Rectal smooth muscle tissue (tissue), 1 donor: ENCODE measurements around the gene MACROD2.

Experiments
- H3K27ac ChIP-seq: one replicate; pipeline ENCODE4 v1.7.0; 2013; ENCODE audit warnings: low read depth, low read length, inconsistent platforms
- H3K27me3 ChIP-seq: one replicate; pipeline ENCODE4 v1.7.0; 2013; ENCODE audit warnings: low read length; ENCODE audit not compliant: control insufficient read depth, insufficient read depth
- H3K36me3 ChIP-seq: one replicate; pipeline ENCODE4 v1.7.0; 2013; ENCODE audit warnings: low read length; ENCODE audit not compliant: control insufficient read depth, insufficient read depth
- H3K4me1 ChIP-seq: one replicate; pipeline ENCODE4 v1.7.0; 2013; ENCODE audit warnings: low read length; ENCODE audit not compliant: control insufficient read depth, insufficient read depth
- H3K4me3 ChIP-seq: one replicate; pipeline ENCODE4 v1.7.0; 2013; ENCODE audit warnings: low read length
- H3K9ac ChIP-seq: one replicate; pipeline ENCODE4 v1.7.0; 2013; ENCODE audit warnings: low read length

MACROD2 gene

DNA sequence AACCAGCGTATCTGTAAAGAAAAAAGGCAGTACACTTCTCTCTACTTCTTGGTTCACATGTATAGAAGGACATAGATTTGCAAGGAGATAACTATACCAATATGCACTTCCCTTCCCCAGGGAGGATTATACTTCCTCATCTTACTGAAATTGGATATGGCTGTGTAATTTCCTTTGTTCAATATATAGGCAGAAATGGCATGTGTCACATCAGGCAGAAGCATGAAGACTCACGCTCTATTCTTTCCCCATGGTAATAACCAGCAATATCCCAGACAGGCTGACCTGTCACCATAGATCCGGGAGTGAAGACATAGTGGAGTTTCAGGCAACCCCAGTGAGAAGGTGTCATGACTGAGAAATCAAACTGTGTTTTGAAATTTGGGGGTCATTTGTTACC is 2059.7 kb downstream of the MACROD2 start:
- Histone ChIP-seq H3K4me3 (no peak overlapping the region), H3K27ac (no peak overlapping the region), H3K36me3 (no peaks in the 10 kb centered on the region), H3K27me3 (no peaks in the 10 kb centered on the region), H3K4me1 (no peaks in the 10 kb centered on the region), H3K9ac (no peak overlapping the region)

DNA sequence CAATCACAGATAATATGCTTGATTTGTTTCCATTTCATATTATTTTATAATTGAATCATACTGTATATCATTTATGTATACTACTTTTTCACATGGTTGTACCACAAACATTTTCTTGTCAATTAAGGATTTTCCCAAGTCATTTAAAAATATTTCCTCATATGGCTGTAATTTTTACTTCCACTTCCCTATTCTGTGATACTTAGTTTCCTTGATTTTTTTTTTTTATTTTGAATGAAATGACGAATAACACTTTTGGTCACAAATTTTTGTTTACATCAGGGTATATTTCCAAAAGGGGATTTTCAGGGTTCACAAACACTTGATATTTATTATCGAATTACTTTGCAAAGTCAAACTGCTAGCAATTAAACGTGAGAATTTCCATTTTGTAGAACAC is 2062.3 kb downstream of the MACROD2 start:
- H3K36me3 ChIP-seq, result no peaks in the 10 kb centered on the region
- H3K4me3 ChIP-seq, result no peak overlapping the region
- H3K4me1 ChIP-seq, result no peaks in the 10 kb centered on the region
- H3K27me3 ChIP-seq, result no peaks in the 10 kb centered on the region
- no peak overlapping the region for H3K9ac ChIP-seq
- H3K27ac ChIP-seq, result no peak overlapping the region

DNA sequence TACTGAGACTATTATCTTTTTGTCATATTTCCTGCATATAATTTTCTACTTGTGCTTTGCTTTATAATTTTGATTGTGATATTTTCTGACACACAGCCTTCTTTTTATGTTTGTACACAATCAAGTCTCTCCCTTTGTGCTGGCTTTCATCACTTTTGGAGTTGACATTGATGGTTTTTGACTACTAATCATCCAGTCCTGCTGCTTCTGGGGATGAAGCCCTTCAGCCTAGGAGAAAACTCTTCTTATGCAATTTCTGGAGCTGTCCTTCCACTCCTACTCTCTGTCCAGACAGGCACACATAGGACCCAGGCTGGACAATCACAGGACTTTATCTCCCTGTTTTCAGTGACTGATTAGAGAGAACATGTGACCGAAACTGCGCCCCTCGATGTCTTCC is 2063.0 kb downstream of the MACROD2 start:
- Histone ChIP-seq H3K36me3 (no peaks in the 10 kb centered on the region), H3K27ac (no peak overlapping the region), H3K4me1 (no peaks in the 10 kb centered on the region), H3K4me3 (no peak overlapping the region), H3K9ac (no peak overlapping the region), H3K27me3 (no peaks in the 10 kb centered on the region)

DNA sequence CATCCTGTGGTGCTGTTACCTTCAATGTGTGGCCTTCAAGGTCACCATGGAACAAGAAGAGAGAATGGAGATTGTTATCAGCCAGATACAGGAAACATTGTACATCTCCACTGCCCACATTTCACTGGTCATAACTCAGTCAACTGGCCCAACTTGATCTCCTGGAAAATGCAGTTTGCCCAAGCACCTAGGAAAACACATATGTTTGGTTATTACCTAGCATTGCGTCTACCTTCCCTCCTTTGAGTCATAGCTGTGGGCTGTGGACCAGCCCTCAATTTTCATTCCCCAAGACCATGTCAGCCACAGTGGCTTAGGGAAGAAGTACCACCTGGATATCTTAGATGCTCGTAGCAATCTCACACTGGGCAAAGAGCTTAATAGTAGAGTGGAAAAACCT is 2064.5 kb downstream of the MACROD2 start:
- Histone ChIP-seq H3K4me1 (no peaks in the 10 kb centered on the region), H3K9ac (no peak overlapping the region), H3K27ac (no peak overlapping the region), H3K36me3 (no peaks in the 10 kb centered on the region), H3K27me3 (no peaks in the 10 kb centered on the region), H3K4me3 (no peak overlapping the region)

DNA sequence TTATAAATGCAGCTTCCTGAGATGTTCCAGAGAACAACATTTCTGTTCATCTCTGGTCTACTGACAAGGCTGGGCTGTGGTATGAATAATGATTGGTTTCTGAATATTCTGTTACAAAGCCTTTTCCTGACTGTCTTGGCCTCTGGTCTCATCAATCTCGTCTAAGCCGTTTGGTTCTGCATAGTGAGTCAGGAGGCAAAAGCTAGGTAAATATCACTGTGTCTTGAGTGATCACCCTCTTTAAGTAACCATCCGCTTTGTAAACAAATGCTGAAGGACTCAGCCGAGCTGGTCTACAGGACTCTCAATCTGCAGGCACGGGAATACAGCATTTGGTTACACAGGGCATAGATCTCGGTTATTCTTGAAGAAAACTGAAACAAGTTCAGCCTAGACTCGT is 2066.0 kb downstream of the MACROD2 start:
- Histone ChIP-seq H3K9ac (no peak overlapping the region), H3K36me3 (no peaks in the 10 kb centered on the region), H3K4me1 (no peaks in the 10 kb centered on the region), H3K27me3 (no peaks in the 10 kb centered on the region), H3K4me3 (no peak overlapping the region), H3K27ac (no peak overlapping the region)

DNA sequence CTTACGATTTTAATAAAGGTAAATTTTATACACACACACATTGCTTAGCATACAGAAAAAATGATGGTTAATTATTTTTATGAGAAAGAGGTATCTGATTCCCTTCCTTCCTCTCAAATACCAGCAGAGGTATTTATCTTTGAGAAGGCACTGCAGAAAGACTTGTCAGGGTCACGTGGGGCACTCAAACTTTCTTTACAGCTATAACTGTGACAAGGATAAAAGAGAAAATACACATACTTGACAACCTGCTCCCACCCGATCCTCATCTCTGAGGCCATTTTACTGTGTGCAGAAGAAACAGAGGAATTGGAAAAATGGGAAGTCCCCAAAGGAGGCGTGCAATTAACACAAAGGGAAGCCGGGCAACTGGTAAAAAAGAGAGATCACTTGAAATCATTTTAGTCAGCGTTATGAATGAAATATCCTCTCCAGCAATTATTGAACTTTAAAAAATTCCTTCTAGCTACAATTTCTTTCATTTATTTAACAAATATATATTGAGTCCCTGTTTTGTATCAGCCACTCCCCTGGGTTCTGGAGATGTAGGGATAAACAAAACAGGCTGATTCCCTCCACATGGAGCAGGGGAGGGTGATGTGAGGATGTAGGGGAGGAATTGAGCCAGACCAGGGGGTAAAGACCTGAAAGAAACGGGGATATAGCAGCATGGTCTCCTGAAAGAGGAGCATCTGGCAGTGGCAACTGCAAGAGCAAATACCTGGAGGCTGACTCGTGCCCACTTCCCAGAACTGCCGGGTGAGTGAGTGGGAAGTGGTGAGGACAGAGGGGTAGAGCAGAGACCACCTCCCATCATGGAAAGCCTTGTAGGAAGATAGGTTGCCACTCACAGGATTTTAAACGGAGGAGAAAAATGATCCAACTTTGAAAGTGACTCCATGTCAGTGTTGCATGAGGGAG is 2067.6 kb downstream of the MACROD2 start:
- Histone ChIP-seq H3K36me3 (no peaks in the 10 kb centered on the region), H3K27ac (no peak overlapping the region), H3K4me1 (no peaks in the 10 kb centered on the region)

DNA sequence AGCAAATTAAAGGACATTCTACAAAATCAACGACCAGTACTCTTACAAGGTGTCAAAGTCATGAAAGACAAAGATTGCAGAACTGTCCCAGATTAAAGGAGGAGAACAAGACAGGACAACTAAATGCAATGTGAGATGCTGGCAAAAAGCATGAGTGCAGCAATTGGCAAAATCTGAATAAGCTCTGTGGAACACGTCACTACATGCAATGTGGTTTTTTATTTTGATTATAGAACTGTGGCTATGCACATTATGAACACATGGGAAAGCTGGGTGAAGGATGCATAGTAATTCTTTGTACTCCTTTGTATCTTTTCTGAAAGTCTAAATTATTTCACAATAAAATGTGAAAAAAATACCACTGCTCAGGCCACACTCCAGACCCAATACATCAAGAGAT is 2068.6 kb downstream of the MACROD2 start:
- H3K4me1 ChIP-seq, result no peaks in the 10 kb centered on the region
- H3K9ac ChIP-seq, result no peak overlapping the region
- no peaks in the 10 kb centered on the region for H3K27me3 ChIP-seq
- H3K4me3 ChIP-seq, result no peak overlapping the region
- no peak overlapping the region for H3K27ac ChIP-seq
- no peaks in the 10 kb centered on the region for H3K36me3 ChIP-seq

More for the DNA sequence above, 2067.6 kb downstream of the MACROD2 start:
- Histone ChIP-seq H3K4me3 (no peak overlapping the region), H3K27me3 (no peaks in the 10 kb centered on the region), H3K9ac (no peak overlapping the region)

DNA sequence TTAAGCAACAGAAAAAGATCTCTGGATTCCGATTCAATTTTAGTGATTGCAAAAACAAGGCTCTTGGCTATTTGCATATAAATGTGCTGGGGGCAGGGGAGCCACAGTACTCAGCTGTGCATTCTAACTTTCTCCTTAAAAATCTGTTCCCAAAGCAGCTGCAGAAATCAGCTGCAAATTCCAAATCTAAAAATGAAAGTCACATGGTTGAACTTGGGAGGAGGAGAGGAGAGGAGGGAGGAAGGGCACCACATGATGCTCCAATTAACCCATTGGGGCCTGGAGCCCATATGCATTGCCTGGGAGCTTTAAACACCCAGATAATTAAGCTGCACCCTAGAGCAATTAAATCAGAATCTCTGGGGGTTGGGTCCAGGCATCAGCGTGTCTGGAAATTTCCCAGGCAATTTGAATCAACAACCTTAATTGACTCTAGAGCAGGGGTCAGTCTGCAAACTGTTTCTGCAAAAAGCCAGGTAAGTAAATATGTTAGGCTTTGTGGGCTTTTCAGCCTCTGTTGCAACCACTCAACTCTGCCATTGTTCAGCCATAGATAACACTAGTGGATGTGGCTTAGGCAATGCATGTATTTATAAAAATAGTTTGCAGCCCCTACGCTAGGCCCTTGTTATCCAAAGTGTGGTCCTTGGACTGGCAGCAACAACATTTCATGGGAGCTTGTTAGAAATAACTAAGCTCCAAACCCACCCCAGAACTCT is 2069.8 kb downstream of the MACROD2 start:
- Histone ChIP-seq H3K4me1 (no peaks in the 10 kb centered on the region), H3K9ac (no peak overlapping the region), H3K4me3 (no peak overlapping the region), H3K36me3 (no peaks in the 10 kb centered on the region), H3K27ac (no peak overlapping the region), H3K27me3 (no peaks in the 10 kb centered on the region)

DNA sequence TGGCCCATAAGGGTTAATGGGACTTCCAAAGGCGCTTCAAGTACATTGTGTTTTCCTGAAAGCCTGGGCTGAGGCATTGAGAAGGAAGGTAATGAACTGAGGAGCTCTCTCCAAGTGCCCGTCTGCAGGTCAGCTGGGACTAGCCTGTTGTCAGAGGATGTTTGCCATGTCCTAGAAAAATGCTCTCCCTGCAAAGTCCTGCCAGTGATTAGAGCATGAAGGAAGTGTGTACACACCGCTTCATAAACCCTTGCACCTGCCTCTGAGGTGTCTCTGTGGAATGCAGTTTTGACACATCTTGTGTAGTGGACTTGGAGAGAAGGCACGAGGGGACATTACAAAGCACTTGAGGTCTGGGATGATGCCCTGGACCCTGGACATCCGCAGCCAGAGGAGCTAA is 2071.3 kb downstream of the MACROD2 start:
- no peaks in the 10 kb centered on the region for H3K36me3 ChIP-seq
- H3K27ac ChIP-seq, result no peak overlapping the region
- H3K4me1 ChIP-seq, result no peaks in the 10 kb centered on the region
- H3K4me3 ChIP-seq, result no peak overlapping the region
- no peak overlapping the region for H3K9ac ChIP-seq
- H3K27me3 ChIP-seq, result no peaks in the 10 kb centered on the region

DNA sequence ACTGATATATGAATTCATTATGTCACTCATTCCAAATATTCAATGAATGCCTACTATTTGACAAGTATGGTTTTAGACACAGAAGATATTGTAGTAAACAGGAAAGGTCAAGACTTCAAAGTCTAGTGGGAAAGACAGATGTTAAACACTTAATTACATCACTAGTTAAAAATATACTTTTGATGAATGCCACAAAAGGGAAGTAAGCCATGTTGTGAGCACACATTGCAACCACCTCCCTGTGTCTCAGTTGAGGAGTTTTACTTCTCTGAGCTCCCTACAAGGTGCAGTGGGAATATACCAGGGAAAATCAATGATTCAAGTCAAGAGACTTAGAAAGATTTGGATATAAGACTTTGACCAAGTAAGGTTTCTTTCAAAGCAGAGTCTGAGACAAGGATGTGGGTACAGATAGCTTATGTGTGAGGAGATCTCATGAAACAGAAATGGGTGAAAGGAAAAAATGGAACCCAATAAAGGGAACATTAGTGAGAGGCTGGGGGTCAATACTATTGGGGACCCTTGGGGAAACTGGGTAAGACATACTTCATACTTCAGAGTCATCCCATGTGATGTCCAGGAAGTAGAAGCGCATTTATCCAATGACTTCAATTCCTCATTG is 2074.2 kb downstream of the MACROD2 start:
- H3K27me3 ChIP-seq, result no peaks in the 10 kb centered on the region
- H3K9ac ChIP-seq, result no peak overlapping the region
- H3K36me3 ChIP-seq, result no peaks in the 10 kb centered on the region
- no peaks in the 10 kb centered on the region for H3K4me1 ChIP-seq
- H3K27ac ChIP-seq, result no peak overlapping the region
- H3K4me3 ChIP-seq, result no peak overlapping the region

DNA sequence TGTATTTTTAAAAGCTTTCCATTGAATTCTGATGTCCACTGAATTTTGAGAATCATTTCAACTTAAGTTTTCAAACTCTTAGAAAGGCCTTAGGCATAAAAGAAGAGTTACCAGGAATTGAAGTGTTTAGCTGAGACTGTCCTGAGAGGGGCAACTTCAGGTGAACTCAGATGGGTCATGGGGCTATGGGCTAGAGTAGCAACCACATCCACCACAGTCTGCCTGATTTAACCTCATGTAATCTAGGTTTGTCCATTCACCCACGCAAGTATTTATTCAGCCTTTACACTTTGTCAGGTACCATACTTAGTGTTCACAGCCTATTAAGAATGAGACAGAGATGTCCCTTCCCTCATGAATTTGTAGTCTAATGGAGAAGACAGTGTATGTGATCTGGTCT is 2076.9 kb downstream of the MACROD2 start:
- no peak overlapping the region for H3K4me3 ChIP-seq
- H3K4me1 ChIP-seq, result no peaks in the 10 kb centered on the region
- no peaks in the 10 kb centered on the region for H3K36me3 ChIP-seq
- no peaks in the 10 kb centered on the region for H3K27me3 ChIP-seq
- no peak overlapping the region for H3K9ac ChIP-seq
- H3K27ac ChIP-seq, result no peak overlapping the region

DNA sequence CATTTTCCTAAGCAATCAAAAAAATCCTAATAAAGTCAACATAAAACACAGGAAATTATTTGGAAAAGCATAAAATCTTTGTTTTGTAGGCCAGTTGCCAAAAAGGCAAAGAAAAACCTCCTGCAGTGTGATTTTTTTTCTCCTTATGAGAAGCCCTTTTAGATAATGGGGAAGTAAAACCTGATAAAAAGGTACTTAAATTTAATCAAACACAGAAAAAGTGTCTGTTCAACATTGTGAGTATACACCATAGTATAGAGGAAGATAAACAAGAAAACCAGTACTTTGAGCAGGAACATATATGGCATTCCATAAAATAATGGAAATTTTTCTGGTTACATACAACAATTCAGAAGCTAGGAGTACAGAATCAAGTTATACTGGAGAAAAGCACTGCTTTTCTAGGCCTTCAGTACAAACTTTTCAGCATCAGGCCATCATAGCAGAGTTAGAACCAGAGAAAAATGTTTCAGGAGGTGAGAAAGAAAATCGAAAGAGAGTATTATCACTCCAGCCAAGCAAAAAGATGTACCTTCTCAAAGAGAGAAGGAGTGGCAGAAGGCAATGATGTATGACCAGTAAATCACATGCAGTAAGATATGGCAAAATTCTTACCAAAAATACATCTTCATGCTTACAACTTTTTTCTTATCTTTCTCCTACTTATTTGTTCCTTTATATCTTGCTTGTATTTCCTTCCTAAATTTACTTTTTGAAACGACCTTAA is 2083.0 kb downstream of the MACROD2 start:
- Histone ChIP-seq H3K4me1 (no peaks in the 10 kb centered on the region), H3K27me3 (no peaks in the 10 kb centered on the region), H3K27ac (no peak overlapping the region), H3K36me3 (no peaks in the 10 kb centered on the region), H3K9ac (no peak overlapping the region), H3K4me3 (no peak overlapping the region)
